Measurements from ENCODE around the gene SUPT4H1.

SUPT4H1 gene

GRCh38 chr17:58335779-58336455 lies 16.1 kb downstream of the SUPT4H1 start:
- peak; percentile 96 for DNase-seq (ENCODE audit: low read depth)

GRCh38 chr17:58335061-58335731 lies 16.8 kb downstream of the SUPT4H1 start:
- no peak for TF ChIP-seq POLR2A (IDR thresholded peaks at IDR 0.05; ENCODE audit: extremely low read depth, insufficient read length)
- no peak for TF ChIP-seq CTCF (IDR thresholded peaks at IDR 0.05; ENCODE audit: low read depth, low read length)
- TF ChIP-seq MYC (IDR thresholded peaks at IDR 0.05; ENCODE audit: low read depth, low read length), result no peak
- no peak for TF ChIP-seq MAX (IDR thresholded peaks at IDR 0.05; ENCODE audit: low read depth, low read length)
- H3K4me3 ChIP-seq (ENCODE audit: low read depth, low read length), result peak overlapping the region; percentile 81
- peak; percentile 83 for DNase-seq (ENCODE audit: low read depth)

More at GRCh38 chr17:58335779-58336455, 16.1 kb downstream of the SUPT4H1 start:
- peak overlapping the region; percentile 81 for H3K4me3 ChIP-seq (ENCODE audit: low read depth, low read length)
- peak; percentile 86 for TF ChIP-seq MYC (IDR thresholded peaks at IDR 0.05; ENCODE audit: low read depth, low read length)
- TF ChIP-seq CTCF (IDR thresholded peaks at IDR 0.05; ENCODE audit: low read depth, low read length), result no peak
- peak; percentile 55; the same call in 1 of the 2 replicates for TF ChIP-seq MAX (IDR thresholded peaks at IDR 0.05; ENCODE audit: low read depth, low read length)
- TF ChIP-seq POLR2A (IDR thresholded peaks at IDR 0.05; ENCODE audit: extremely low read depth, insufficient read length), result peak; percentile 85

DNA sequence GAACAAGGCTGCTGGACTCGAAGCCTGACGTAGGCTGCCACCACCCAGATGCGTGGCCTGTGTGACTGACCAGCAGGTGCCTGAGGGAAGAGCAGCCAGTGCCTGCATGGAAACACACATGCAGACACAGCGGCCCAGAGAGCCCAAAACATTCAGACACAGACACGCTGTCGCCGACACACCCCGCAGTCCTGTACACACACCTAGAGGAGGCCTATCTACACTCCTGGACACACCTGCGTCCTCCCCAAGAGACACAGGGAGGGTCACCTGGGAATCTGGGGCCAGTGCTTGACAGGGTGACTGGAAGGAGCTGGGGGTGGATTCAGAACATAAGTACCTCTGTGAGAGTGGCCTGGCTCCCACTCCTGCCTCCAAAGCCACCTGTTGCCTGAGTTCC lies 17.3 kb downstream of the SUPT4H1 start:
- DNase-seq (ENCODE audit: low read depth), result no peak
- peak overlapping the region; percentile 81 for H3K4me3 ChIP-seq (ENCODE audit: low read depth, low read length)
- TF ChIP-seq POLR2A (IDR thresholded peaks at IDR 0.05; ENCODE audit: extremely low read depth, insufficient read length) (no peak), MAX (IDR thresholded peaks at IDR 0.05; ENCODE audit: low read depth, low read length) (no peak), MYC (IDR thresholded peaks at IDR 0.05; ENCODE audit: low read depth, low read length) (no peak), CTCF (IDR thresholded peaks at IDR 0.05; ENCODE audit: low read depth, low read length) (no peak)

- peak overlapping the region; percentile 81 for H3K4me3 ChIP-seq (ENCODE audit: low read depth, low read length)
- DNase-seq (ENCODE audit: low read depth), result no peak
- TF ChIP-seq CTCF (IDR thresholded peaks at IDR 0.05; ENCODE audit: low read depth, low read length) (no peak), POLR2A (IDR thresholded peaks at IDR 0.05; ENCODE audit: extremely low read depth, insufficient read length) (peak; percentile 8), MAX (IDR thresholded peaks at IDR 0.05; ENCODE audit: low read depth, low read length) (no peak), MYC (IDR thresholded peaks at IDR 0.05; ENCODE audit: low read depth, low read length) (no peak)
These were observed 17.7 kb downstream of the SUPT4H1 start for GRCh38 chr17:58334256-58334655.

GRCh38 chr17:58333736-58334207 lies 18.2 kb downstream of the SUPT4H1 start:
- DNase-seq (ENCODE audit: low read depth), result peak; percentile 80
- H3K4me3 ChIP-seq (ENCODE audit: low read depth, low read length), result peak overlapping the region; percentile 81
- 0 out of 2 replicates have a peak, but pooled peaks have one; percentile 23 for TF ChIP-seq MYC (IDR thresholded peaks at IDR 0.05; ENCODE audit: low read depth, low read length)
- TF ChIP-seq POLR2A (IDR thresholded peaks at IDR 0.05; ENCODE audit: extremely low read depth, insufficient read length), result peak; percentile 7
- TF ChIP-seq CTCF (IDR thresholded peaks at IDR 0.05; ENCODE audit: low read depth, low read length), result no peak
- TF ChIP-seq MAX (IDR thresholded peaks at IDR 0.05; ENCODE audit: low read depth, low read length), result peak; percentile 61
